GM10266 (cell line): ENCODE results near the gene SLCO2B1.
A peak's percentile ranks its signal among the peaks of the same experiment; 100 is the strongest.

Experiments
- DNase-seq: peaks from one replicate; pipeline ENCODE4 v3.0.0; 2012; ENCODE audit errors: extremely low spot score
- CTCF ChIP-seq: IDR thresholded peaks from 2 replicates; pipeline ENCODE4 v1.5.1; 2012; ENCODE audit warnings: mild to moderate bottlenecking, low read depth; ENCODE audit not compliant: control insufficient read depth, insufficient read depth; ENCODE audit errors: missing control alignments

SLCO2B1 gene

DNA sequence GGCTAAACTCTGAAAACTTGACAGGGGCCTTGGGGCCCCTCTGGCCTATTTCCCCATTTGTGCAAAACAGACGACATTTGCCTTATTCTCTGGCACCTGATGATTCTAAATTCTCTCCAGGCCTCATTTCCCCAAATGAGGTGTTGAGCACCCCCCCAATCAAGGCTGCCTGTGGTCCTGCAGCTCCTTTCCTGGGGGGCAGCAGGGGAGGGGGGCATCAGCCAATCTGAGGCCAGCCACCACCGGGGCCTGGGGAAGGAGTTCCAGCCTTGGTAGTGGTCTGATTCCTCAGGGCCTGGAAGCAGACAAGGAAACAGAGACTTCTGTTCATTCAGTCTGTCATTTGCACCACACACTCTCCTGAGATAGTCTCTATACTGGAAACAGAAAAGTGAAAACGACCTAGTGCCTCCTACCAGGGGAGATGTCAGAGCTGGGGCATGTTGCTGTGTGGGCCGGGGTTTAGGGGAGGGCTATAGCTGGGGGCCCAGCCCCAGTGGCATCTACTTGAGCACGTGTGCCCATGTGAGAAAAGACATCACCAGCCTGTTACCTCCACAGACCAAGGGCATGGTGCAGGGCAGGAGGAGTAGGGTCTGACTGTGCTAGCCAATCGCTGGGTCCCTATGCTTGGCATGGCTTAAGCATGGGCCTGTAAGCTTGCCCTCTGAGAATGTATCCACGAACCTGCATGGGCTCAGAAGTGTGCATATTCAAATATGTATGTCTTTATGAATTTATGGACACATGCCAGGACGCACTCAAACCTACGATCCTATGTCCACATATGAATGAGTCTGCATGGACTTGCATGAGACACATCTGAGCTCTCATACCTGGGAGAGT, 87.9 kb downstream of the SLCO2B1 start:
- TF ChIP-seq CTCF, result no peak
- no peak for DNase-seq

- TF ChIP-seq CTCF, result no peak
- no peak for DNase-seq
Observed at GRCh38 chr11:75239531-75240290, 88.8 kb downstream of the SLCO2B1 start.

- no peak for DNase-seq
- no peak for TF ChIP-seq CTCF
Observed at GRCh38 chr11:75240311-75241035, 89.6 kb downstream of the SLCO2B1 start, which contains the start of gene TPBGL. TSS of gene TPBGL (plus strand) at chr11:75240774. CDS start at chr11:75241050, 276 bp downstream.

DNA sequence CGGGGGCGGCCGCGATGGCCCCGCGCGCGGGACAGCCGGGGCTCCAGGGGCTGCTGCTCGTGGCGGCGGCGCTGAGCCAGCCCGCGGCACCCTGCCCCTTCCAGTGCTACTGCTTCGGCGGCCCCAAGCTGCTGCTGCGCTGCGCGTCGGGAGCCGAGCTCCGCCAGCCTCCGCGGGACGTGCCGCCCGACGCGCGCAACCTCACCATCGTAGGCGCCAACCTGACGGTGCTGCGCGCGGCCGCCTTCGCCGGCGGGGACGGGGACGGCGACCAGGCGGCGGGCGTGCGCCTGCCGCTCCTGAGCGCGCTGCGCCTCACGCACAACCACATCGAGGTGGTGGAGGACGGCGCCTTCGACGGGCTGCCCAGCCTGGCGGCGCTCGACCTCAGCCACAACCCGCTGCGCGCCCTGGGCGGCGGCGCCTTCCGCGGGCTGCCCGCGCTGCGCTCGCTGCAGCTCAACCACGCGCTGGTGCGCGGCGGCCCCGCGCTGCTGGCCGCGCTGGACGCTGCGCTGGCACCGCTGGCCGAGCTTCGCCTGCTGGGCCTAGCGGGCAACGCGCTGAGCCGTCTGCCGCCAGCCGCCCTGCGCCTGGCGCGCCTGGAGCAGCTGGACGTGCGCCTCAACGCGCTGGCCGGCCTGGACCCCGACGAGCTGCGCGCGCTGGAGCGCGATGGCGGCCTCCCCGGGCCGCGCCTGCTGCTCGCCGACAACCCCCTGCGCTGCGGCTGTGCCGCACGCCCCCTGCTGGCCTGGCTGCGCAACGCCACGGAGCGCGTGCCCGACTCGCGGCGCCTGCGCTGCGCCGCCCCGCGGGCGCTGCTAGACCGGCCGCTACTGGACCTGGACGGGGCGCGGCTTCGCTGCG, 90.4 kb downstream of the SLCO2B1 start:
- peak; percentile 100 for TF ChIP-seq CTCF
- DNase-seq, result peak; percentile 98

GRCh38 chr11:75241906-75242644, 91.2 kb downstream of the SLCO2B1 start:
- no peak for DNase-seq
- TF ChIP-seq CTCF, result no peak
